Measurements from ENCODE around the gene ERBB4.

The ERBB4 gene

GRCh38 chr2:212547716-212548454, 9.3 kb upstream of the ERBB4 start:
- no peak for DNase-seq (ENCODE audit: extremely low read depth, low read depth)
- TF ChIP-seq CTCF (IDR thresholded peaks at IDR 0.05; ENCODE audit: low read depth, low read length) = no peak

GRCh38 chr2:212546669-212547068, 8.1 kb upstream of the ERBB4 start:
- TF ChIP-seq CTCF (IDR thresholded peaks at IDR 0.05; ENCODE audit: low read depth, low read length) = no peak
- DNase-seq (ENCODE audit: extremely low read depth, low read depth) = no peak

GRCh38 chr2:212540341-212540740, 1.7 kb upstream of the ERBB4 start:
- no peak for DNase-seq (ENCODE audit: extremely low read depth, low read depth)
- no peak for TF ChIP-seq CTCF (IDR thresholded peaks at IDR 0.05; ENCODE audit: low read depth, low read length)

GRCh38 chr2:212539072-212539880, 674 bp upstream of the ERBB4 start:
- TF ChIP-seq CTCF (IDR thresholded peaks at IDR 0.05; ENCODE audit: low read depth, low read length) = no peak
- DNase-seq (ENCODE audit: extremely low read depth, low read depth) = no peak

GRCh38 chr2:212537726-212538304, 787 bp downstream of the ERBB4 start:
- DNase-seq (ENCODE audit: extremely low read depth, low read depth) = no peak
- TF ChIP-seq CTCF (IDR thresholded peaks at IDR 0.05; ENCODE audit: low read depth, low read length) = no peak

GRCh38 chr2:212536817-212537725, 1.5 kb downstream of the ERBB4 start:
- no peak for TF ChIP-seq CTCF (IDR thresholded peaks at IDR 0.05; ENCODE audit: low read depth, low read length)
- no peak for DNase-seq (ENCODE audit: extremely low read depth, low read depth)

All from AG09319 (cell line).